Lower leg skin (tissue), 4 donors: ENCODE data around the gene ARIH1. TPM values are rescaled to one million over a fixed set of nuclear protein-coding genes. Genes with fewer than 3 reads are reported as not detected.
"Not testable (repeated sequence)": the region's sequence is repeated elsewhere in the genome, so short reads cannot be mapped to it uniquely, and the experiment has no call there.

Source experiments
- DNase-seq, 2 donors: peaks; one replicate each; pipeline ENCODE4 v3.0.0-alpha.2; 2019; ENCODE audit warnings: low spot score in 2 of 2
- H3K4me3 ChIP-seq: fragments of 200-600 bp; sonication (generic); 2 replicates; pipeline ENCODE4 v1.5.1; 2017; ENCODE audit warnings: mild to moderate bottlenecking, low read depth; ENCODE audit not compliant: poor library complexity, severe bottlenecking
- POLR2A ChIP-seq, 2 donors: fragments of 450-650 bp; IDR thresholded peaks; one replicate each; pipeline ENCODE4 v1.6.1; 2016 to 2017; ENCODE audit warnings: antibody characterized with exemption in 2 of 2, mild to moderate bottlenecking in 1 of 2, moderate library complexity in 1 of 2
- WGBS, 2 donors: methylation state at CpG; one replicate each; pipeline ENCODE4 v1.1.5; 2018; 5-methylcytosine and 5-hydroxymethylcytosine counted together
- intact Hi-C: fragments of 100-400 bp; cut with DNase I; formaldehyde crosslinking; loops from one replicate; pipeline ENCODE4 v1.15.0; 2023; ENCODE audit warnings: low total_unique reads
- total RNA-seq, 4 donors: library from RNA; depleted of rRNA; stranded (reverse); fragments of >200 nt; gene quantifications; one replicate each; pipeline ENCODE4 v1.1.0, GENCODE V29; 2016
- TF ChIP-seq, protein P1 (sequence below), 3 donors: fragments of 450-650 bp; IDR thresholded peaks; one replicate each; pipeline ENCODE4 v1.5.1; 2016; ENCODE audit warnings: antibody characterized with exemption in 3 of 3, mild to moderate bottlenecking in 3 of 3, moderate library complexity in 2 of 3

Gene ARIH1
- total RNA-seq, 4 donors from 2014 or later: 71.8 to 126 (median 114) TPM

DNA sequence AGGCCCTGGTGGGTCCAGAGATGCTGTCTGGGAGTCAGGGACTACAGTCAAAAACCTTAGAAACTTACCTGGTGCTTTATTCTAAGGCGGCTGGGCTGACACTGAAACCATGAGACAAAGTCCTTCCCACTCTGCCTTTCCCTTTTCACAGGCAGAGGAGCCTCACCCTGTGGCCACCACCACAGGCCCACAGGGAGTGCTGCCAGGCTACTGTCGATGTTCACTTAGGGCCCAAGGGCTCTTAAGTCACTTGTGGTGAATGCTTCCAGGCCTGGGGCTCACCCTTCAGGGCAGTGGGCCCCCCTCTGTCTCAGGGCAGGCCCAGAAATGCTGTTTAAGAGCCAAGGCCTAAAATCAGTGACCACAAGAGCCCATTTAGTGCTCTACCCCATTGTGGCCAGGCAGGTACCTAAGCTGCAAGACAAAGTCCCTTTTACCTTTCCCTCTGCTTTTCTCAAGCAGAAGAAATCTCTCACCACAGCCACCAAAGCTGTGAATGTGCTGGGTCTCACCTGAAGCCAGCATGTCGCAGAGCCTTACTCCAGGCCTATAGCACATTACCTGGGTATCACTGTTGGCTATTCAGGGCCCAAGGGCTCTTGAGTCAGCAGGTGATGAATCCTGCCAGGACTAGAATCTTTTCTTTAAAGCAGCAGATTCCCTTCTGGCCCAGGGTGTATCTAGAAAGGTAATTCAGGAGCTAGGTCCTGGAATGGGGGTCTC is 140.8 kb downstream of the ARIH1 start:
- 75 to 82% methylated on average over 3 of the region's 3 CpGs for WGBS, 2 donors
- intact Hi-C loops: no loop called here
- H3K4me3 ChIP-seq: no peak overlapping the region
- TF ChIP-seq POLR2A (IDR thresholded peaks at IDR 0.05): no peak
- TF ChIP-seq, protein P1, sequence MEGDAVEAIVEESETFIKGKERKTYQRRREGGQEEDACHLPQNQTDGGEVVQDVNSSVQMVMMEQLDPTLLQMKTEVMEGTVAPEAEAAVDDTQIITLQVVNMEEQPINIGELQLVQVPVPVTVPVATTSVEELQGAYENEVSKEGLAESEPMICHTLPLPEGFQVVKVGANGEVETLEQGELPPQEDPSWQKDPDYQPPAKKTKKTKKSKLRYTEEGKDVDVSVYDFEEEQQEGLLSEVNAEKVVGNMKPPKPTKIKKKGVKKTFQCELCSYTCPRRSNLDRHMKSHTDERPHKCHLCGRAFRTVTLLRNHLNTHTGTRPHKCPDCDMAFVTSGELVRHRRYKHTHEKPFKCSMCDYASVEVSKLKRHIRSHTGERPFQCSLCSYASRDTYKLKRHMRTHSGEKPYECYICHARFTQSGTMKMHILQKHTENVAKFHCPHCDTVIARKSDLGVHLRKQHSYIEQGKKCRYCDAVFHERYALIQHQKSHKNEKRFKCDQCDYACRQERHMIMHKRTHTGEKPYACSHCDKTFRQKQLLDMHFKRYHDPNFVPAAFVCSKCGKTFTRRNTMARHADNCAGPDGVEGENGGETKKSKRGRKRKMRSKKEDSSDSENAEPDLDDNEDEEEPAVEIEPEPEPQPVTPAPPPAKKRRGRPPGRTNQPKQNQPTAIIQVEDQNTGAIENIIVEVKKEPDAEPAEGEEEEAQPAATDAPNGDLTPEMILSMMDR (IDR thresholded peaks at IDR 0.05): no peak
- no peak for DNase-seq

- intact Hi-C loops, H3K4me3 ChIP-seq, DNase-seq: not testable (repeated sequence)
- 53 to 65% methylated on average over 6 of the region's 7 CpGs for WGBS, 2 donors
Measured at GRCh38 chr15:72615533-72616233, 141.6 kb downstream of the ARIH1 start.

DNA sequence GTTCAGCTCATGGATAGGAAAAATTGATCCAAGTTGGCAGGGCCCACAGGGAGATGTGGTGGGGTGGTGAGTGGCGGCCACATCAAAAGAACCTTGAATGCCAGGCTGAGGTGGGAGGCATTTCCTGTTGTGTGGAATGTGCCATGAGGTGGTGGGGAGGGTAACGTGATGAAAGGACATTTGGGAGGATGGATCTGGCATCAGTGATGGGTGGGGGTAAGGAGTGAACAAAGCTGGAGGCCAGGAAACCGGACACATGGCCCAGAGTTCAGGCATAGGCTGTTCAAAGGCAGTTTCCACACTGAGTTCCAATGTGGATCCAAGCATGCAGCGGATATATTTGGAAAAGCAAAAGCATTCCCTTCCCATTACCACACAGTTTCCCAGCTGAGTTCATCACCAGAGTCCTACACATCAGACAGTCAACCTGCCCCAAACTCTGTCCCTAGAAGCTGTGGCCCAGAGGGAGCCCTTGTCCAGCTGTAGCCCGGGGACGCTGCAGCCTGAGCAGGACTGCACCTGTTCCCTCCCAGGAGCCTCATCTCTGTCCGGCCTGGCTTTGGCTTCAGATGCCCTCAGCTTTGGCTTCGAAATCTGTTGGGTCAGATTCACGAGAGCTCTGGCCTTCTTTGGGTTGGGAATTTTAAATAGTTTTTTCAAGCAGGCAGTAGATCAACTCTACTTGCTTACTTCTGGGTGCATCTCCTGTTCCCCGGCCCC is 142.5 kb downstream of the ARIH1 start:
- no peak overlapping the region for H3K4me3 ChIP-seq
- DNase-seq: no peak
- intact Hi-C loops: no loop called here
- TF ChIP-seq, protein P1 (IDR thresholded peaks at IDR 0.05): no peak
- TF ChIP-seq POLR2A (IDR thresholded peaks at IDR 0.05): no peak
- 87 to 92% methylated on average over 10 of the region's 10 CpGs for WGBS, 2 donors

DNA sequence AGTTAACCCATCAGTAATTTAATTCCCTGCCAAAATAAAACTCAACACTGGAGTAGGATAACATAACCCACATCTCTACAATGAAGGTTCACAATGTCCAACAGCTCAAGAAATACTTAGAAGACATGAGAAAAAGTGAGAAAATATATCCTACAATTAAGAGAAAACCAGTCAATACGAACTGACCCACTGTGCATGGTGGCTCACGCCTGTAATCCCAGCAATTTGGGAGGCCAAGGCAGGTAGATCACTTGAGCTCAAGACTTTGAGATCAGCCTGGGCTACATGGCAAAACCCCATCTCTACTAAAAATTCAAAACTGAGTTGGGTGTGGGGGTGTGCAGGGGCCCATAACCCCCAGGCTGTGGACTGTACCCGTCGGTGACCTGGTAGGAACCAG is 149.7 kb downstream of the ARIH1 start:
- DNase-seq, intact Hi-C loops, H3K4me3 ChIP-seq: not testable (repeated sequence)
- WGBS, 2 donors: 90 to 91% methylated on average over 4 of the region's 4 CpGs

- H3K4me3 ChIP-seq, intact Hi-C loops: not testable (repeated sequence)
- peak in 1 of 2 donors; percentile 25 for DNase-seq
- 70 to 83% methylated on average over 3 of the region's 3 CpGs for WGBS, 2 donors
Measured at GRCh38 chr15:72626153-72626552, 152.0 kb downstream of the ARIH1 start.

DNA sequence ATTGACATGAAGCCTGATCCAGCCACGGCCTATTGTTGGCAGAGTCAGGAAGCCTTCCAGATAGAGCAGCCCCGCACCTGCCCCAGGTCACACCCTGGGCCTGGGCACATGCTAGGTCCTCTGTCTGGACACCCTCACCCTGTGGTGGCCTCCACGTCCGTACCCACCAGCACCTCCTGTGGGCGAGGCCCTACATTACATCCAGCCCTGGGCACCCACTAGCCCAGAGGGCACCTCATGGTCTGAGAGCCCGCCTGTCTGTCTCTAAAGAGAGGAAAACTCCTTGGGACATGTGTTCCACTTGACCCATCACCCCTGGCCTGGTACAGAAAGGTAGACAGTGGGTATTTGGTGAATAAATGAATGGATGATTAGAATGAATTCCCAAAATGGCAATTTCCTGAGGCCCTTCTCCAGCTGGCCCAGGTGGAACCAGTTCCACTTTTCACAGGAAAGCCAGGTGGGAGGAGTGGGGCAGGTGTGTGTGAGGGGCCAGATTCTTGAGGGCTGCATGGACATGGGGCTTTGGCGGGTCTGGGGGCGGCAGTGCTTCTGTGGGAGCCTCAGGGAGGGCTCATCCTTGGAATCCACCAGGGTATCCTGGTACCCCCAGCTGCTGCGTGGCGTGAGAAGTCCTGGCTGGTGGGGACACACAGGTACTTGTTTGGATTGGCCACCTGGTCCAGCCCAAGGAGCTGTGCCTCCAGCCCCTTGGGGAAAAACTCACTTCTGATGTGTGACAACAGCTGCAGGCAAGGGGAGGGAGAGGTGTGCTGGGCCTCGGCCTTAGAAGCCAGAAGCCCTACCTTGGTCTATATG is 154.3 kb downstream of the ARIH1 start:
- DNase-seq: peak in 1 of 2 donors; percentile 69
- intact Hi-C loops, H3K4me3 ChIP-seq: not testable (repeated sequence)
- WGBS, 2 donors: 94 to 95% methylated on average over 10 to 11 of the region's 11 CpGs

GRCh38 chr15:72629068-72629570 is 155.0 kb downstream of the ARIH1 start:
- intact Hi-C loops, H3K4me3 ChIP-seq: not testable (repeated sequence)
- peak in 1 of 2 donors; percentile 65 for DNase-seq
- 86 to 89% methylated on average over 6 to 7 of the region's 7 CpGs for WGBS, 2 donors

- no CpG with 5 or more reads among the region's 43 CpGs for WGBS, 2 donors
- peak; percentile 77 to 95 for DNase-seq
- H3K4me3 ChIP-seq, intact Hi-C loops: not testable (repeated sequence)
Measured at GRCh38 chr15:72636519-72637282, 162.6 kb downstream of the ARIH1 start.

GRCh38 chr15:72639759-72640483 is 165.8 kb downstream of the ARIH1 start:
- H3K4me3 ChIP-seq, DNase-seq, intact Hi-C loops: not testable (repeated sequence)
- WGBS, 2 donors: no CpG with 5 or more reads among the region's 26 CpGs

DNA sequence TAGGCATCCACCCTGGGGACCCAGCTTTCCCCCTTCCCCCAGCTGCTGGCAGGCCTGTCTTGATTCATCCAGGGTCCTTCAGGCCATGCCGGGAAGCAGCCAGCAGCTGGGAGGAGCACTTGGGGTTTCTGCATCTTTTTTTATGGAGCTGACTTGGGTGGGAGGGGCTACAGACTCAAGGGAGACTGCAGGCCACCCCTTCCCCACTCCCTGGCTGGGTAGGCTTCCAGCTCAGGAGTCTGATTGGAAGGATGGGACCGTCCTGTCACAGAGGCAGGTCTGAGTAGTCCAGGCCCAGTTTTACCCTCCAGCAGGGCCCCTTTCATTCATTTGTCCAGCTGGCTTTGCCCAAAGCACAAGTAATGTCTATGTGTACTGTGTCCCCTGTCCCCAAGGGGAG is 168.1 kb downstream of the ARIH1 start:
- H3K4me3 ChIP-seq, intact Hi-C loops, DNase-seq: not testable (repeated sequence)
- no CpG with 5 or more reads among the region's 2 CpGs for WGBS, 2 donors
